Tibial artery (tissue), 4 donors: ENCODE results near the gene SETBP1.

ENCODE experiments used
- DNase-seq, 2 donors: peaks; one replicate each; pipeline ENCODE4 v3.0.0-alpha.2; 2019
- H3K27ac ChIP-seq, 2 donors: fragments of 200-600 bp; sonication (generic) in 1 of 2; 1 replicate in 1 of 2; 2 replicates in 1 of 2; pipeline ENCODE4 v1.5.1; 2018 to 2019; ENCODE audit warnings: mild to moderate bottlenecking in 1 of 2
- H3K27me3 ChIP-seq, 2 donors: fragments of 200-600 bp; sonication (generic) in 1 of 2; one replicate each; pipeline versions ENCODE4 v1.5.1 to v1.6.0; 2016 to 2019
- H3K36me3 ChIP-seq, 3 donors: fragments of 200-600 bp; sonication (generic) in 2 of 3; one replicate each; pipeline ENCODE4 v1.5.1; 2016 to 2019; ENCODE audit warnings: mild to moderate bottlenecking in 2 of 3
- H3K4me1 ChIP-seq, 4 donors: fragments of 200-600 bp; sonication (generic) in 2 of 4; 1 replicate in 3 of 4; 2 replicates in 1 of 4; pipeline ENCODE4 v1.5.1; 2016 to 2019
- H3K4me3 ChIP-seq, 2 donors: fragments of 200-600 bp; sonication (generic) in 1 of 2; 1 replicate in 1 of 2; 2 replicates in 1 of 2; pipeline ENCODE4 v1.5.1; 2018 to 2019; ENCODE audit warnings: mild to moderate bottlenecking in 2 of 2
- H3K9me3 ChIP-seq, 3 donors: fragments of 200-600 bp; sonication (generic) in 1 of 3; one replicate each; pipeline ENCODE4 v1.5.1; 2016 to 2019
- CTCF ChIP-seq, 2 experiments: fragments of 200-600 bp in 1 of 2; fragments of 450-650 bp in 1 of 2; IDR thresholded peaks; one replicate each; pipeline ENCODE4 v1.5.1; 2017 to 2019; ENCODE audit warnings: antibody characterized with exemption in 2 of 2, mild to moderate bottlenecking in 1 of 2, moderate library complexity in 1 of 2
- intact Hi-C: fragments of 100-400 bp; cut with DNase I; formaldehyde crosslinking; loops from one replicate; pipeline ENCODE4 v1.15.0; 2023; ENCODE audit warnings: low total_unique reads

The SETBP1 gene

DNA sequence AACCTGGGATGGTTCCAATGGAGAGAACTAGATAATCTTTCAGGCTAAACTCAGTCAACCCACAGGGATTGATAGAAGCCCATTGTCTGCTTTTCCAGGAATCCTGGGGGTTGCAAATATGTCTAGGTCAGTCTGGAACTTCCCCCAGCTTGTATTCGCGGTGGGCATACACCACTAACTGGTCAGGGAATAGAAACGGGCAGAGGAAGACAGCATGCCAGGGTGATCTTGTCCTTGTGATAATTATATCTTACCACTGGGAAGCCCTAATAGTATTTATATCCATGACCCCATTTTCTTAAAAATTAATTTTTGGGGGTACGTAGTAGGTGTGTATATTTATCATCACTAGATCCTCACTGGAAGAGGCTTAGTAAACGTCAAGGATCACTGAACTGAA is 101.9 kb downstream of the SETBP1 start:
- H3K9me3 ChIP-seq: no peaks in the 10 kb centered on the region
- H3K27ac ChIP-seq: peak overlapping the region; percentile 44 to 55
- TF ChIP-seq CTCF (IDR thresholded peaks at IDR 0.05): no peak
- H3K4me3 ChIP-seq: no peak overlapping the region
- H3K4me1 ChIP-seq: peaks cover 0 to 72% (median 34%) of the 10 kb centered on the region in 4 donors
- H3K27me3 ChIP-seq: no peaks in the 10 kb centered on the region
- intact Hi-C loops: no loop called here
- no peak for DNase-seq
- no peaks in the 10 kb centered on the region for H3K36me3 ChIP-seq

- Histone ChIP-seq H3K36me3 (no peaks in the 10 kb centered on the region), H3K27ac (no peak overlapping the region), H3K27me3 (no peaks in the 10 kb centered on the region), H3K4me1 (peaks cover 0 to 69% (median 27%) of the 10 kb centered on the region in 4 donors), H3K4me3 (no peak overlapping the region), H3K9me3 (no peaks in the 10 kb centered on the region)
- DNase-seq: no peak
- intact Hi-C loops: no loop called here
- TF ChIP-seq CTCF (IDR thresholded peaks at IDR 0.05): no peak
Observed at GRCh38 chr18:44783371-44783770, 102.7 kb downstream of the SETBP1 start.

- no peaks in the 10 kb centered on the region for H3K27me3 ChIP-seq
- DNase-seq: no peak
- intact Hi-C loops: no loop called here
- no peaks in the 10 kb centered on the region for H3K36me3 ChIP-seq
- H3K9me3 ChIP-seq: no peaks in the 10 kb centered on the region
- H3K27ac ChIP-seq: peak overlapping the region; percentile 23 to 58
- H3K4me3 ChIP-seq: peak overlapping the region; percentile 3 to 24
- H3K4me1 ChIP-seq: peaks cover 0 to 69% (median 24%) of the 10 kb centered on the region in 4 donors
- no peak for TF ChIP-seq CTCF (IDR thresholded peaks at IDR 0.05)
Observed at GRCh38 chr18:44786257-44786656, 105.6 kb downstream of the SETBP1 start.

GRCh38 chr18:44786688-44787087 is 106.0 kb downstream of the SETBP1 start:
- Histone ChIP-seq H3K27me3 (no peaks in the 10 kb centered on the region), H3K4me3 (peak overlapping the region; percentile 3 to 24), H3K9me3 (no peaks in the 10 kb centered on the region), H3K36me3 (no peaks in the 10 kb centered on the region), H3K27ac (peak overlapping the region; percentile 23 to 58), H3K4me1 (peaks cover 0 to 69% (median 27%) of the 10 kb centered on the region in 4 donors)
- no peak for DNase-seq
- TF ChIP-seq CTCF (IDR thresholded peaks at IDR 0.05): no peak
- intact Hi-C loops: no loop called here

DNA sequence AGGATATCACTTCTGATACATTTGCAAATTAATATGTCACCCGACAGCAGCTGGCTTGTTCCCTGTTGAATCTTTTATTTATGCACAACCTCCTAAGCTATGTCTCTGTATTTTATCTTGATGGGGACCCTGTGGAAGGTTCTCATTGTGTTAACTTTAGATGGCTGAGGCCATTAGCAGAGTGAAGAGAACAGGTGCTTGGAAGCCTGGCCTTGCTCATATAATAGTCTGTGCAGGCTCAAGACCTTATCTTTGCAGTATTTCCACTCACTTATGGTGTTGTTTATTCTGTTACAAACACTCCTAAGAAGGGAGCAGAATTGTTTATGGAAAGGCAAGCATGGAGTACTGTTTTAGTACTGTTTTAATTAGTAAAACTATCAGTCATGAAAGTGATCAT is 107.6 kb downstream of the SETBP1 start:
- intact Hi-C loops: no loop called here
- no peaks in the 10 kb centered on the region for H3K27me3 ChIP-seq
- no peaks in the 10 kb centered on the region for H3K9me3 ChIP-seq
- TF ChIP-seq CTCF (IDR thresholded peaks at IDR 0.05): no peak
- no peak overlapping the region for H3K27ac ChIP-seq
- no peak for DNase-seq
- no peak overlapping the region for H3K4me3 ChIP-seq
- H3K4me1 ChIP-seq: peaks cover 0 to 73% (median 40%) of the 10 kb centered on the region in 4 donors
- H3K36me3 ChIP-seq: no peaks in the 10 kb centered on the region

DNA sequence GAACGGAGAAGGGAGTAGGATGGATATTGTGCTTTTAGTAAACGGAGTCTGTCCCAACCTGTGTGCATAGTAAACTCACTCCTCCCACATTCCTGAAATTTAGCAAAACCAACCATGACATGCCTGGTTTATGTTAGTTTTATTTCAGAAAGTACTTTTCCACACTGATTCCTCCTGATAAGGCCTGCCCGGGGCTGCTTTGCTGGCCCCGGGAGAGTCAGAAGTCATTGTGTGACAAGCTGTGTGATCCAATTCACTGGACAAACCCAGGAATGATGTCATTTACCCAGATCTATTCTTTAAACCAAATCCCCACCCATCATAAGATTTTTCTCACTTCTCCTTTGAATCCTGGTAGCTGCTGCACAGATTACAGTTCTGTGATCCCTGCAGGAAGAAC is 109.0 kb downstream of the SETBP1 start:
- DNase-seq: no peak
- no peaks in the 10 kb centered on the region for H3K27me3 ChIP-seq
- peak overlapping the region; percentile 82 for H3K27ac ChIP-seq
- H3K9me3 ChIP-seq: no peaks in the 10 kb centered on the region
- TF ChIP-seq CTCF (IDR thresholded peaks at IDR 0.05): no peak
- peaks cover 0 to 87% (median 42%) of the 10 kb centered on the region in 4 donors for H3K4me1 ChIP-seq
- intact Hi-C loops: no loop called here
- H3K4me3 ChIP-seq: no peak overlapping the region
- H3K36me3 ChIP-seq: no peaks in the 10 kb centered on the region
